Urothelium cell line (cell line): ENCODE data around the gene GALNS.
A peak's percentile ranks its signal among the peaks of the same experiment; 100 is the strongest.
"Not testable (repeated sequence)": the region's sequence is repeated elsewhere in the genome, so short reads cannot be mapped to it uniquely, and the experiment has no call there.

Experiments
- DNase-seq: peaks from one replicate; pipeline ENCODE4 v3.0.0; 2011; ENCODE audit warnings: low spot score, mixed read lengths
- FAIRE-seq: peaks from 2 replicates; lab custom pipeline; 2011; peaks lifted over from hg19 to GRCh38; lab: Jason Lieb, UNC

GALNS gene

GRCh38 chr16:88774544-88775393 lies 82.0 kb downstream of the GALNS start:
- DNase-seq (no peak), FAIRE-seq (no peak)

GRCh38 chr16:88773812-88774291 lies 82.9 kb downstream of the GALNS start:
- DNase-seq (no peak), FAIRE-seq (no peak)

GRCh38 chr16:88772871-88773811 lies 83.6 kb downstream of the GALNS start:
- no peak for DNase-seq
- FAIRE-seq: no peak

GRCh38 chr16:88771781-88772180 lies 85.0 kb downstream of the GALNS start:
- not testable (repeated sequence) for FAIRE-seq, DNase-seq

- no peak for DNase-seq
- FAIRE-seq: no peak
Measured at GRCh38 chr16:88771294-88771772, 85.4 kb downstream of the GALNS start.

- no peak for DNase-seq
- FAIRE-seq: no peak
Measured at GRCh38 chr16:88770461-88771293, 86.1 kb downstream of the GALNS start.

GRCh38 chr16:88769617-88770460 lies 86.9 kb downstream of the GALNS start:
- DNase-seq (peak; percentile 51), FAIRE-seq (no peak)

GRCh38 chr16:88768071-88768783 lies 88.5 kb downstream of the GALNS start:
- DNase-seq (no peak), FAIRE-seq (no peak)

GRCh38 chr16:88767546-88768070 lies 89.1 kb downstream of the GALNS start:
- no peak for FAIRE-seq
- no peak for DNase-seq

GRCh38 chr16:88766975-88767374 lies 89.8 kb downstream of the GALNS start:
- no peak for DNase-seq
- FAIRE-seq: no peak

- DNase-seq: no peak
- FAIRE-seq: no peak
Measured at GRCh38 chr16:88764913-88765349, 91.8 kb downstream of the GALNS start.

GRCh38 chr16:88764080-88764479 lies 92.7 kb downstream of the GALNS start:
- FAIRE-seq (no peak), DNase-seq (no peak)
